ENCODE data around the gene CD52. TPM values are rescaled to one million over a fixed set of nuclear protein-coding genes. Genes with fewer than 3 reads are reported as not detected.

The CD52 gene
- total and polyA plus RNA-seq, 2 experiments from 2014 or later: 7.3 TPM; not detected in 1

GRCh38 chr1:26268290-26269197 is 49.2 kb upstream of the CD52 start:
- TF ChIP-seq, protein P1, sequence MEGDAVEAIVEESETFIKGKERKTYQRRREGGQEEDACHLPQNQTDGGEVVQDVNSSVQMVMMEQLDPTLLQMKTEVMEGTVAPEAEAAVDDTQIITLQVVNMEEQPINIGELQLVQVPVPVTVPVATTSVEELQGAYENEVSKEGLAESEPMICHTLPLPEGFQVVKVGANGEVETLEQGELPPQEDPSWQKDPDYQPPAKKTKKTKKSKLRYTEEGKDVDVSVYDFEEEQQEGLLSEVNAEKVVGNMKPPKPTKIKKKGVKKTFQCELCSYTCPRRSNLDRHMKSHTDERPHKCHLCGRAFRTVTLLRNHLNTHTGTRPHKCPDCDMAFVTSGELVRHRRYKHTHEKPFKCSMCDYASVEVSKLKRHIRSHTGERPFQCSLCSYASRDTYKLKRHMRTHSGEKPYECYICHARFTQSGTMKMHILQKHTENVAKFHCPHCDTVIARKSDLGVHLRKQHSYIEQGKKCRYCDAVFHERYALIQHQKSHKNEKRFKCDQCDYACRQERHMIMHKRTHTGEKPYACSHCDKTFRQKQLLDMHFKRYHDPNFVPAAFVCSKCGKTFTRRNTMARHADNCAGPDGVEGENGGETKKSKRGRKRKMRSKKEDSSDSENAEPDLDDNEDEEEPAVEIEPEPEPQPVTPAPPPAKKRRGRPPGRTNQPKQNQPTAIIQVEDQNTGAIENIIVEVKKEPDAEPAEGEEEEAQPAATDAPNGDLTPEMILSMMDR (conservative IDR thresholded peaks at IDR 0.05; ENCODE audit: low read depth in 2 of 2): no peak
- H4K20me1 ChIP-seq (replicated peaks; ENCODE audit: insufficient read depth): peaks cover 20% of the 10 kb centered on the region
- H3K4me2 ChIP-seq: no peak overlapping the region
- no peak overlapping the region for H3K4me3 ChIP-seq
- peaks cover 17% of the 10 kb centered on the region; the same call in 2 of the 3 replicates for H3K9me3 Mint-ChIP-seq
- H3K4me1 Mint-ChIP-seq: no peaks in the 10 kb centered on the region
- no peak overlapping the region for H3K27ac ChIP-seq (ENCODE audit: low read depth)
- no peak for ATAC-seq
- no peaks in the 10 kb centered on the region for H3K27me3 ChIP-seq (ENCODE audit: insufficient read depth)
- peaks cover 92% of the 10 kb centered on the region for H3K36me3 Mint-ChIP-seq (ENCODE audit: low read depth)
- H3K36me3 ChIP-seq (ENCODE audit: insufficient read depth): peaks cover 59% of the 10 kb centered on the region
- H3K9me2 ChIP-seq (ENCODE audit: insufficient read depth): no peaks in the 10 kb centered on the region
- H3K27me3 Mint-ChIP-seq (ENCODE audit: insufficient read depth, low read depth, poor library complexity): peaks cover 9% of the 10 kb centered on the region
- H3K27ac Mint-ChIP-seq: no peak overlapping the region
- H2AFZ ChIP-seq: no peak overlapping the region
- H3K4me3 Mint-ChIP-seq: no peak overlapping the region
- no peaks in the 10 kb centered on the region; the same call in 1 of the 2 replicates for H3K79me2 ChIP-seq (replicated peaks; ENCODE audit: insufficient read depth)
- H3F3A ChIP-seq (replicated peaks; ENCODE audit: low read depth): 0 out of 2 replicates have a peak, but pooled peaks cover 6% of the 10 kb centered on the region
- DNase-seq (ENCODE audit: low spot score): no peak
- no peaks in the 10 kb centered on the region for H3K4me1 ChIP-seq (ENCODE audit: insufficient read depth)

GRCh38 chr1:26269198-26269550 is 48.6 kb upstream of the CD52 start:
- Mint-ChIP-seq H3K4me1 (peaks cover 1% of the 10 kb centered on the region; the same call in 2 of the 3 replicates), H3K4me3 (no peak overlapping the region), H3K9me3 (peaks cover 17% of the 10 kb centered on the region; the same call in 2 of the 3 replicates), H3K27me3 (ENCODE audit: insufficient read depth, low read depth, poor library complexity) (peaks cover 9% of the 10 kb centered on the region), H3K27ac (no peak overlapping the region), H3K36me3 (ENCODE audit: low read depth) (peaks cover 89% of the 10 kb centered on the region)
- Histone ChIP-seq H3K4me3 (no peak overlapping the region), H2AFZ (no peak overlapping the region), H3K36me3 (ENCODE audit: insufficient read depth) (peaks cover 59% of the 10 kb centered on the region), H3K4me1 (ENCODE audit: insufficient read depth) (no peaks in the 10 kb centered on the region), H3K27ac (ENCODE audit: low read depth) (no peak overlapping the region), H3K9me2 (ENCODE audit: insufficient read depth) (no peaks in the 10 kb centered on the region), H3K4me2 (no peak overlapping the region), H3K27me3 (ENCODE audit: insufficient read depth) (no peaks in the 10 kb centered on the region), H3F3A (replicated peaks; ENCODE audit: low read depth) (0 out of 2 replicates have a peak, but pooled peaks cover 6% of the 10 kb centered on the region), H4K20me1 (replicated peaks; ENCODE audit: insufficient read depth) (peaks cover 14% of the 10 kb centered on the region), H3K79me2 (replicated peaks; ENCODE audit: insufficient read depth) (no peaks in the 10 kb centered on the region; the same call in 1 of the 2 replicates)
- TF ChIP-seq JUNB (IDR thresholded peaks at IDR 0.05; ENCODE audit: unreplicated experiment) (no peak), CREB1 (CRISPR knock-in tag; IDR thresholded peaks at IDR 0.05; ENCODE audit: low read depth) (no peak), POLR2AphosphoS5 (IDR thresholded peaks at IDR 0.05; ENCODE audit: low read depth) (no peak), ZNF114 (CRISPR knock-in tag; IDR thresholded peaks at IDR 0.05) (no peak), EZH2 (IDR thresholded peaks at IDR 0.05; ENCODE audit: low read depth, unreplicated experiment) (no peak), EZH2phosphoT487 (IDR thresholded peaks at IDR 0.05; ENCODE audit: unreplicated experiment) (no peak), ZNF331 (CRISPR knock-in tag; IDR thresholded peaks at IDR 0.05; ENCODE audit: low read depth) (no peak)
- TF ChIP-seq, protein P1 (conservative IDR thresholded peaks at IDR 0.05; ENCODE audit: low read depth in 2 of 2): no peak
- no peak for DNase-seq (ENCODE audit: low spot score)
- no peak for ATAC-seq
